HEK293 (cell line): ENCODE measurements around the gene KCNMB2.

ENCODE experiments used
- CTCF ChIA-PET: fragments of 350-600 bp; formaldehyde crosslinking; extraction: SDS; loops from one replicate; lab custom pipeline; 2021; ENCODE audit warnings: antibody characterized with exemption; lab: Yijun Ruan, JAX
- POLR2A ChIA-PET: fragments of 300-600 bp; formaldehyde crosslinking; extraction: SDS; loops from one replicate; lab custom pipeline; 2020; ENCODE audit warnings: antibody characterized with exemption, inconsistent platforms; lab: Yijun Ruan, JAX
- H3K27ac ChIP-seq: fragments of 200-500 bp; sonication (Bioruptor generic); 2 replicates; pipeline ENCODE4 v1.5.1; 2014; ENCODE audit warnings: low read depth, low read length, control low read depth, inconsistent platforms; ENCODE audit errors: extremely low read depth
- H3K36me3 ChIP-seq, 2 experiments: fragments of 200-500 bp in 1 of 2; sonication (Bioruptor generic) in 1 of 2; 1 replicate in 1 of 2; 2 replicates in 1 of 2; pipeline ENCODE4 v1.5.1; 2014 to 2017; ENCODE audit warnings: inconsistent platforms in 2 of 2, low read length in 2 of 2; ENCODE audit not compliant: control insufficient read depth in 2 of 2, insufficient read depth in 1 of 2
- H3K4me1 ChIP-seq: fragments of 200-500 bp; sonication (Bioruptor generic); 2 replicates; pipeline ENCODE4 v1.5.1; 2014; ENCODE audit warnings: mild to moderate bottlenecking, low read length, inconsistent platforms; ENCODE audit not compliant: control insufficient read depth, insufficient read depth
- H3K4me3 ChIP-seq: 2 replicates; pipeline ENCODE4 v1.5.1; 2011; ENCODE audit warnings: low read depth, mild to moderate bottlenecking, control low read depth, low read length, moderate library complexity
- H3K9me3 ChIP-seq: fragments of 200-500 bp; sonication (Bioruptor generic); 2 replicates; pipeline ENCODE4 v1.5.1; 2014; ENCODE audit warnings: low read depth, low read length, inconsistent platforms; ENCODE audit not compliant: control insufficient read depth, insufficient read depth
- ELK4 ChIP-seq: IDR thresholded peaks from 2 replicates; pipeline ENCODE4 v1.6.1; 2011; ENCODE audit warnings: mild to moderate bottlenecking, low read depth, low read length, borderline replicate concordance
- GLIS1 ChIP-seq: fragments of 450-650 bp; formaldehyde crosslinking; IDR thresholded peaks from 2 replicates; pipeline ENCODE4 v1.5.1; 2016; ENCODE audit warnings: missing biosample characterization, missing genetic modification characterization
- HOXD13 ChIP-seq: sonication (generic); formaldehyde crosslinking; IDR thresholded peaks from 2 replicates; pipeline ENCODE4 v1.8.0; 2022; ENCODE audit warnings: missing genetic modification reagents, borderline replicate concordance
- RBAK ChIP-seq: fragments of 450-650 bp; formaldehyde crosslinking; IDR thresholded peaks from 2 replicates; pipeline ENCODE4 v1.5.1; 2016; ENCODE audit warnings: missing biosample characterization, missing genetic modification characterization
- REST ChIP-seq: fragments of 450-650 bp; formaldehyde crosslinking; IDR thresholded peaks from 2 replicates; pipeline ENCODE4 v1.5.1; 2016; ENCODE audit warnings: missing biosample characterization, missing genetic modification characterization
- YY1 ChIP-seq: fragments of 450-650 bp; formaldehyde crosslinking; IDR thresholded peaks from 2 replicates; pipeline ENCODE4 v1.5.1; 2018; ENCODE audit warnings: missing biosample characterization, missing genetic modification characterization
- ZEB2 ChIP-seq: fragments of 450-650 bp; formaldehyde crosslinking; IDR thresholded peaks from 2 replicates; pipeline ENCODE4 v1.5.1; 2016; ENCODE audit warnings: missing biosample characterization, missing genetic modification characterization
- ZNF114 ChIP-seq: fragments of 450-650 bp; formaldehyde crosslinking; IDR thresholded peaks from 2 replicates; pipeline ENCODE4 v1.5.0; 2017; ENCODE audit warnings: missing biosample characterization, missing genetic modification characterization
- ZNF157 ChIP-seq: fragments of 450-650 bp; formaldehyde crosslinking; IDR thresholded peaks from 2 replicates; pipeline ENCODE4 v1.5.1; 2016; ENCODE audit warnings: missing biosample characterization, missing genetic modification characterization
- ZNF2 ChIP-seq: fragments of 450-650 bp; formaldehyde crosslinking; IDR thresholded peaks from 2 replicates; pipeline ENCODE4 v1.5.1; 2016; ENCODE audit warnings: missing biosample characterization, missing genetic modification characterization
- ZNF248 ChIP-seq: fragments of 450-650 bp; formaldehyde crosslinking; IDR thresholded peaks from 2 replicates; pipeline ENCODE4 v1.5.1; 2017; ENCODE audit warnings: missing biosample characterization, missing genetic modification characterization
- ZNF350 ChIP-seq: fragments of 450-650 bp; formaldehyde crosslinking; IDR thresholded peaks from 2 replicates; pipeline ENCODE4 v1.5.0; 2017; ENCODE audit warnings: missing biosample characterization, mild to moderate bottlenecking, missing genetic modification characterization
- ZNF354C ChIP-seq: fragments of 450-650 bp; formaldehyde crosslinking; IDR thresholded peaks from 2 replicates; pipeline ENCODE4 v1.5.1; 2016; ENCODE audit warnings: missing biosample characterization, missing genetic modification characterization, low read depth, borderline replicate concordance
- ZNF544 ChIP-seq: fragments of 450-650 bp; formaldehyde crosslinking; IDR thresholded peaks from 2 replicates; pipeline ENCODE4 v1.5.0; 2017; ENCODE audit warnings: missing biosample characterization, missing genetic modification characterization
- ZNF548 ChIP-seq: fragments of 450-650 bp; formaldehyde crosslinking; IDR thresholded peaks from 2 replicates; pipeline ENCODE4 v1.5.1; 2016; ENCODE audit warnings: missing biosample characterization, missing genetic modification characterization
- ZNF600 ChIP-seq: fragments of 450-650 bp; formaldehyde crosslinking; IDR thresholded peaks from 2 replicates; pipeline ENCODE4 v1.5.1; 2016; ENCODE audit warnings: missing biosample characterization, missing genetic modification characterization
- ZNF626 ChIP-seq: fragments of 450-650 bp; sonication (Bioruptor Pico); formaldehyde crosslinking; IDR thresholded peaks from 2 replicates; pipeline ENCODE4 v1.5.1; 2018; ENCODE audit warnings: missing biosample characterization, missing genetic modification characterization, inconsistent platforms
- ZNF629 ChIP-seq: fragments of 450-650 bp; formaldehyde crosslinking; IDR thresholded peaks from 2 replicates; pipeline ENCODE4 v1.5.1; 2017; ENCODE audit warnings: missing biosample characterization, missing genetic modification characterization
- ZNF654 ChIP-seq: fragments of 450-650 bp; formaldehyde crosslinking; IDR thresholded peaks from 2 replicates; pipeline ENCODE4 v1.5.1; 2016; ENCODE audit warnings: low read depth, missing biosample characterization, missing genetic modification characterization
- ZNF701 ChIP-seq: fragments of 450-650 bp; formaldehyde crosslinking; IDR thresholded peaks from 2 replicates; pipeline ENCODE4 v1.5.1; 2016; ENCODE audit warnings: missing biosample characterization, missing genetic modification characterization
- ZNF776 ChIP-seq: fragments of 450-650 bp; formaldehyde crosslinking; IDR thresholded peaks from 2 replicates; pipeline ENCODE4 v1.5.0; 2017; ENCODE audit warnings: missing biosample characterization, missing genetic modification characterization, borderline replicate concordance
- ZNF830 ChIP-seq: fragments of 450-650 bp; IDR thresholded peaks from 2 replicates; pipeline ENCODE4 v1.5.0; 2018; ENCODE audit warnings: missing biosample characterization, missing genetic modification characterization, low read depth, mild to moderate bottlenecking, moderate library complexity

The KCNMB2 gene

GRCh38 chr3:178767581-178767980 is 231.3 kb downstream of the KCNMB2 start:
- Histone ChIP-seq H3K27ac (no peak overlapping the region), H3K9me3 (no peaks in the 10 kb centered on the region), H3K4me3 (no peak overlapping the region), H3K36me3 (no peaks in the 10 kb centered on the region), H3K4me1 (no peaks in the 10 kb centered on the region)
- POLR2A ChIA-PET, result no interaction called here
- CTCF ChIA-PET, result no interaction called here
- no peak for TF ChIP-seq ZNF701 (tag by site-specific recombination)
- TF ChIP-seq ZNF548 (tag by site-specific recombination), result no peak
- no peak for TF ChIP-seq ZNF157 (tag by site-specific recombination)
- TF ChIP-seq REST (tag by site-specific recombination), result no peak
- TF ChIP-seq GLIS1 (tag by site-specific recombination), result no peak

DNA sequence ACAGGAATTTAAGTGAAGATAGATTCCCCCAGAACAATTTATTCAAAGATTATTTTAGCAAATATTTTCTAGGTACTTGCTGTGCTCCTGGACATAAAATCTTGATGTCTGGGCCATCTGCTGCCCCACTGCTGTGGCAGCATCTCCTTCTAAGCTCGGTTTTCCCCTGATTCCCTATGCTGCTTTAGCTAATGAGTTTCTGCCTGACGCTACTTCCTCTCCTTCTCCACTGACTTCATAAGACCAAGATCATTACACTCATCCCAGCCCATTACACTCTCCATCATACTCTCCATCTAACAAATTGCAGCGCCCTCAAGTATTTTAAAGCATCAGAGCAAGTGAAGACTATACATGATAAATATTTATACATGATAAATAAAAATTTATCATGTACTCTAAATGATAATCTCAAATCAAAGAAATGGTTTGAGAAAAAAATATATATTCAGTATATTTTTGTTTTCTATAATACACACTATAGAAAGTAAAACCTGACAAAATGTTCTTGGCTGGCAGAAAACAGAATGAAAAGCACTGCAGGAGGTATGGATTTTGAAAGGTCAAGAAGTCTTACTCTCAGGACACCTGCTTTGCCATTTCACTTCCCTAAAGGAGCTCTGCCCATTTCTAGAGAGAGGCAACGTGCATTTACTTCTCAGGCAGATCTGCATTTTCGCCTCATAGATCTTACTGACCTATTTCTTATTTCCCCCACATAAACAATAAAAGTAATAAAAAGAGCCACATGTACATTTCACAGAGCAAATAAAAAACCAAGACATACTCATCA is 232.0 kb downstream of the KCNMB2 start:
- ChIA-PET CTCF (no interaction called here), POLR2A (no interaction called here)
- no peak overlapping the region for H3K4me3 ChIP-seq
- no peak for TF ChIP-seq ZNF354C (tag by site-specific recombination)
- no peak for TF ChIP-seq ZNF600 (tag by site-specific recombination)
- no peak for TF ChIP-seq ZNF248
- TF ChIP-seq ZNF654 (tag by site-specific recombination), result no peak
- TF ChIP-seq, all 188 proteins: peak for 0
- H3K36me3 ChIP-seq, result no peaks in the 10 kb centered on the region
- no peak overlapping the region for H3K27ac ChIP-seq
- H3K9me3 ChIP-seq, result no peaks in the 10 kb centered on the region
- H3K4me1 ChIP-seq, result no peaks in the 10 kb centered on the region

DNA sequence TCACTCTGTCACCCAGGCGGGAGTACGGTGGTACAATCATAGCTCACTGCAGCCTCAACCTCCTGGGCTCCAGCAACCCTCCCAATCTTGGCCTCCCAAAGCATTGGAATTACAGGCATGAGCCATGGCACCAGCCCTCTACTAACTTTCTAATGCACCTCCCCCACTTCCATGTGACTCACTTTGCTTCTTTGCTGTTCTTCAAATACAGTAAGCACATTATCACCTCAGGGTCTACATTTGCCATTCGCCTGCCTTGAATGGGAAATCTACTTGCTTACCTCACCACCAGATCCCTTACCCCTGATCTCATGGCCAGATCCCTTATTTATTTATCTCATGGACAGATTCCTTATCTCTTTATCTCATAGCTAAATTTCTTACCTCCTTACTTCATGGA is 235.3 kb downstream of the KCNMB2 start:
- Histone ChIP-seq H3K4me3 (no peak overlapping the region), H3K36me3 (no peaks in the 10 kb centered on the region), H3K27ac (no peak overlapping the region), H3K4me1 (no peaks in the 10 kb centered on the region), H3K9me3 (no peaks in the 10 kb centered on the region)
- TF ChIP-seq RBAK (tag by site-specific recombination), result no peak
- TF ChIP-seq ZNF629 (tag by site-specific recombination), result no peak
- no peak for TF ChIP-seq ZNF2 (tag by site-specific recombination)
- no peak for TF ChIP-seq ZNF114 (tag by site-specific recombination)
- TF ChIP-seq ZEB2 (tag by site-specific recombination), result no peak
- no peak for TF ChIP-seq ZNF626 (tag by site-specific recombination)
- TF ChIP-seq HOXD13 (CRISPR knock-in tag), result no peak
- TF ChIP-seq ZNF544 (tag by site-specific recombination), result no peak
- TF ChIP-seq ZNF776, result no peak
- no peak for TF ChIP-seq ZNF350 (tag by site-specific recombination)
- TF ChIP-seq YY1 (tag by site-specific recombination), result no peak
- no peak for TF ChIP-seq ZNF830
- TF ChIP-seq ELK4, result no peak
- CTCF ChIA-PET, result no interaction called here
- POLR2A ChIA-PET, result no interaction called here
